K562 (cell line): Measurements from ENCODE around the gene ARHGAP12. TPM values are rescaled to one million over a fixed set of nuclear protein-coding genes. Genes with fewer than 3 reads are reported as not detected.
A peak's percentile ranks its signal among the peaks of the same experiment; 100 is the strongest.

Experiments
- ARID2 ChIP-seq: fragments of 450-650 bp; IDR thresholded peaks from 2 replicates; pipeline ENCODE4 v1.6.1; 2017; ENCODE audit warnings: antibody characterized with exemption, mild to moderate bottlenecking
- BRF1 ChIP-seq: IDR thresholded peaks from 3 replicates; pipeline ENCODE4 v1.6.1; 2011; ENCODE audit warnings: borderline replicate concordance, mild to moderate bottlenecking; ENCODE audit not compliant: insufficient read length; ENCODE audit errors: extremely low read depth
- CBX3 ChIP-seq, 2 experiments: IDR thresholded peaks; 1 replicate in 1 of 2; 2 replicates in 1 of 2; pipeline ENCODE4 v1.6.1; 2012; ENCODE audit warnings: inconsistent platforms in 2 of 2, low read length in 2 of 2, borderline replicate concordance in 1 of 2, control low read depth in 1 of 2
- ETV6 ChIP-seq, 3 experiments: fragments of 150-350 bp in 1 of 3; sonication (generic) in 1 of 3; formaldehyde crosslinking in 1 of 3; IDR thresholded peaks; 2 replicates each; pipeline versions ENCODE4 v1.6.1 to v1.8.0; 2014 to 2022; ENCODE audit warnings: borderline replicate concordance in 2 of 3, low read depth in 2 of 3, antibody characterized with exemption in 1 of 3, low read length in 1 of 3, mild to moderate bottlenecking in 1 of 3, missing genetic modification reagents in 1 of 3
- LARP7 ChIP-seq: fragments of 450-650 bp; IDR thresholded peaks from 2 replicates; pipeline ENCODE4 v1.6.1; 2016
- NBN ChIP-seq: fragments of 450-650 bp; IDR thresholded peaks from 2 replicates; pipeline ENCODE4 v1.6.1; 2016; ENCODE audit warnings: low read depth, mild to moderate bottlenecking
- SIX5 ChIP-seq, 2 experiments: IDR thresholded peaks; 2 replicates each; pipeline ENCODE4 v1.6.1; 2011; ENCODE audit warnings: low read length in 2 of 2, borderline replicate concordance in 1 of 2, low read depth in 1 of 2, mild to moderate bottlenecking in 1 of 2, moderate library complexity in 1 of 2; ENCODE audit not compliant: insufficient read depth in 1 of 2
- ZFP30 ChIP-seq: fragments of 250-450 bp; sonication (Bioruptor Pico); IDR thresholded peaks from 2 replicates; pipeline ENCODE4 v1.8.0; 2022; ENCODE audit warnings: moderate library complexity, mild to moderate bottlenecking, inconsistent platforms, borderline replicate concordance
- ZKSCAN8 ChIP-seq: fragments of 200-800 bp; sonication (Bioruptor generic); IDR thresholded peaks from 2 replicates; pipeline ENCODE4 v1.6.1; 2016; ENCODE audit warnings: missing genetic modification characterization, missing compliant biosample characterization
- ZNF165 ChIP-seq: fragments of 250-450 bp; sonication (Bioruptor Pico); IDR thresholded peaks from 2 replicates; pipeline ENCODE4 v1.4.0; 2020; ENCODE audit warnings: borderline replicate concordance
- ZNF561 ChIP-seq: fragments of 450-650 bp; formaldehyde crosslinking; conservative IDR thresholded peaks from 2 replicates; pipeline ENCODE4 v1.4.0; 2020; ENCODE audit warnings: mild to moderate bottlenecking, moderate library complexity
- ZNF589 ChIP-seq: fragments of 200-800 bp; sonication (Bioruptor generic); IDR thresholded peaks from 2 replicates; pipeline ENCODE4 v1.6.1; 2016; ENCODE audit warnings: low read depth, missing genetic modification characterization, missing compliant biosample characterization
- polyA plus RNA-seq, 8 experiments: library from polyadenylated mRNA; depleted of rRNA in 4 of 8; stranded (reverse) in 5 of 8; unstranded in 3 of 8; fragments of >200 nt; fragmentation: Nextera tagmentation in 2 of 8; fragmentation: Illumina TruSeq in 1 of 8; extraction: Ambion mirVana in 2 of 8; extraction: Trizol in 1 of 8; gene quantifications; 2 replicates each; pipeline versions ENCODE4 v1.2.1 to v1.2.3, GENCODE V29; 2011 to 2014; ENCODE audit warnings: inconsistent platforms in 1 of 8, missing spikeins in 1 of 8
- total RNA-seq, 7 experiments: library from RNA; depleted of rRNA in 6 of 7; stranded (reverse); fragments of >200 nt in 6 of 7; fragmentation: Illumina TruSeq in 2 of 7; extraction: Trizol in 2 of 7; gene quantifications; 2 replicates each; pipeline versions ENCODE4 v1.2.1 to v1.2.3, GENCODE V29; 2011 to 2021; ENCODE audit warnings: low replicate concordance in 1 of 7
- TF ChIP-seq, protein P1 (sequence below): fragments of 450-650 bp; IDR thresholded peaks from 2 replicates; pipeline ENCODE4 v1.6.1; 2016; ENCODE audit warnings: borderline replicate concordance
- TF ChIP-seq, protein P2 (sequence below): fragments of 250-450 bp; sonication (Bioruptor Pico); IDR thresholded peaks from 2 replicates; pipeline ENCODE4 v1.5.0; 2021; ENCODE audit warnings: mild to moderate bottlenecking, moderate library complexity
- TF ChIP-seq, protein P3 (sequence below): sonication (generic); formaldehyde crosslinking; IDR thresholded peaks from 2 replicates; pipeline ENCODE4 v1.8.0; 2022; ENCODE audit warnings: mild to moderate bottlenecking, missing genetic modification reagents

ARHGAP12 gene
- total and polyA plus RNA-seq, 9 of the 15 experiments (the other 6 are each of a cell fraction or from before 2014, with no cell fraction given) = 4.4 to 18.7 (median 10.1) TPM

DNA sequence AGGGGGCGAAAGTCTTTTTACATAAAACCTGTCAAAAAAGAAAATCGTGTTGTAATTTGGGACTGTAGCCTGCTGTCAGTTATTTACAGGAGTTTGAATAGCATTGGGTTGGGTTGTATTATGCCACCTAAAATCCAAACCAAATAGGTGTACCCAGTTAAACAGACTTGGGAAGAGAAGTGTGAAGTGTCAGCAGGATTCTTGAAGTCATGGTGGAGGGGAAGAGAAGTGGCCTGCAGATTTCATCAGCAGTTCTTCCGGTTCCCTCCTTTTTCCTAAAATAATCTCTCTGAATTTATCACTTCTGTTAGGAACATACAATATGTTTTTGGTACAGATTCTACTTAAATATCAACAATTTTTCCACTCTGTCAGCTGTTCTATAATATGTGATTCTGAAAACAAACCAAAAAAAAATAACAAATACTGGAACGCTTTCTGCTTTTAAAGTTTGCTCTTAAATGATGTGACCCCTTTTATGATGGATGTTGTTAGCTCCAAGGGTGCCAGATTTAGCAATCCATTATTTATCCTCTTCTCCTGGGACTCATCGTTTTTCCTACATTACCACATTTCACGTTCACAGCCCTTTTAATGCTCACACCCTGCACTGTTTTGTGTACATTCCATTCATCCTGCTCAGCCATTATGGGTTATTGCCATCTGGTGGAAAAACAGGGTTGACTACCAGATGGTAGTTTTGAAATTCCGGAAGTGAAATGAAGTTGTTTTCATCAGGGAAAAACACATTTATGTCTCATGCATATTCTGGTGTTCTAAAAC is 18.7 kb upstream of the ARHGAP12 start (continued):
- TF ChIP-seq ETV6 (IDR thresholded peaks at IDR 0.05; ENCODE audit: borderline replicate concordance in 1 of 2, low read depth in 2 of 2, low read length in 1 of 2) (0 out of 4 replicates have a peak, but pooled peaks of 1 of the 2 experiments have one; percentile 26), ETV6 (CRISPR knock-in tag; IDR thresholded peaks at IDR 0.05; ENCODE audit: borderline replicate concordance) (no peak), ZFP30 (CRISPR knock-in tag) (no peak), SIX5 (IDR thresholded peaks at IDR 0.05; ENCODE audit: borderline replicate concordance in 1 of 2, insufficient read depth in 1 of 2, low read depth in 1 of 2, low read length in 2 of 2) (no peak), LARP7 (no peak), ARID2 (peak; percentile 72; the same call in 1 of the 2 replicates), ZNF561 (CRISPR knock-in tag) (no peak), ZKSCAN8 (CRISPR knock-in tag) (no peak), ZNF165 (CRISPR knock-in tag) (no peak), ZNF589 (peak; percentile 78), CBX3 (IDR thresholded peaks at IDR 0.05; ENCODE audit: borderline replicate concordance in 1 of 2, low read length in 2 of 2) (no peak), BRF1 (no peak), NBN (0 out of 2 replicates have a peak, but pooled peaks have one; percentile 25)
- TF ChIP-seq, protein P1, sequence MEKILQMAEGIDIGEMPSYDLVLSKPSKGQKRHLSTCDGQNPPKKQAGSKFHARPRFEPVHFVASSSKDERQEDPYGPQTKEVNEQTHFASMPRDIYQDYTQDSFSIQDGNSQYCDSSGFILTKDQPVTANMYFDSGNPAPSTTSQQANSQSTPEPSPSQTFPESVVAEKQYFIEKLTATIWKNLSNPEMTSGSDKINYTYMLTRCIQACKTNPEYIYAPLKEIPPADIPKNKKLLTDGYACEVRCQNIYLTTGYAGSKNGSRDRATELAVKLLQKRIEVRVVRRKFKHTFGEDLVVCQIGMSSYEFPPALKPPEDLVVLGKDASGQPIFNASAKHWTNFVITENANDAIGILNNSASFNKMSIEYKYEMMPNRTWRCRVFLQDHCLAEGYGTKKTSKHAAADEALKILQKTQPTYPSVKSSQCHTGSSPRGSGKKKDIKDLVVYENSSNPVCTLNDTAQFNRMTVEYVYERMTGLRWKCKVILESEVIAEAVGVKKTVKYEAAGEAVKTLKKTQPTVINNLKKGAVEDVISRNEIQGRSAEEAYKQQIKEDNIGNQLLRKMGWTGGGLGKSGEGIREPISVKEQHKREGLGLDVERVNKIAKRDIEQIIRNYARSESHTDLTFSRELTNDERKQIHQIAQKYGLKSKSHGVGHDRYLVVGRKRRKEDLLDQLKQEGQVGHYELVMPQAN = no peak
- TF ChIP-seq, protein P2, sequence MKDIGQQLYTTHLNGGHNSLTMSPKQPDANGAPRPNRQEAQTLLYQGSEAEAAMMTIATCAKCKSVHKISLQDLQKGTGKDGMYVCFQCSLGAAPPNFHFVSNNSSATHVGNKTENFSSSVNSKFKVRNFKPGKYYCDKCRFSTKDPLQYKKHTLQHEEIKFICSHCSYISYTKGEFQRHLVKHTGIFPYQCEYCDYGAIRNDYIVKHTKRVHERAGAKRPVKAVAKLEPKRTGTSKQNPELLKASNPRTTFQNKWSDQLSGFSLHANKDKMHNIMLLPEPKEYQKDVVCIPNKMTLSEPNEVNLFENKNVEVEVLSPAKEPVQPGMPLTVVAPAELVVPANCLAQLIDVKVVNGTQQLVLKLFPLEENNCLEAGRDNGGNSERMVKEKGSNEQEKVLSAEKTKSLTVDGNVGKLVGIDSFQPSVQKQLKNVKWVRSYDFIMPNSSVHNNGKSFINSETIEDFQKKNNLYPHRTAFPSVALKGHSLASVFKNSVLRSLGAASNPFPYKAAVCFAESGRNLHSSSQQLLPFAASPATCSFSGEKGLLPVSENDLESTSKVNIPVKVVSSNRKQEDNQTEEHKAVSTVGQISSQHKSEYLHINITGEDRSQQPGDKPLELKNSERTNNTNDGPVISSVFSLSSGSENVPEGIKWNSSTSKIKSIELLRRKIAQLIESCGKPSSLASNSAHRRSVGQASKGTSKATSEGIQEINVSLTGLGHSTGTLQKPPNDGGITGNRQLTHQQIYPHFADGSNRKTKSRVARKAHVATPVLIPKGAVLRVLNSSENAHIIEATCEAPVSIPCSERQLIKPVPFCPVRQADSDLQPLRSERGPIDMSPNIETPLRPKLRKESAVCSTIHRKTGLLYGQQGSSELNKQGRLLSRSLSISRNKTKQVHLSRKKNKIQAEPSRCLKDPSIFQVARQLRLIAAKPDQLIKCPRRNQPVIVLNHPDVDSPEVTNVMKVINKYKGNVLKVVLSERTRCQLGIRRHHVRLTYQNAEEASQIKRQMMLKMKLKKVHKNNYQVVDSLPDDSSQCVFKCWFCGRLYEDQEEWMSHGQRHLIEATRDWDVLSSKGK (CRISPR knock-in tag) = no peak
- TF ChIP-seq, protein P3, sequence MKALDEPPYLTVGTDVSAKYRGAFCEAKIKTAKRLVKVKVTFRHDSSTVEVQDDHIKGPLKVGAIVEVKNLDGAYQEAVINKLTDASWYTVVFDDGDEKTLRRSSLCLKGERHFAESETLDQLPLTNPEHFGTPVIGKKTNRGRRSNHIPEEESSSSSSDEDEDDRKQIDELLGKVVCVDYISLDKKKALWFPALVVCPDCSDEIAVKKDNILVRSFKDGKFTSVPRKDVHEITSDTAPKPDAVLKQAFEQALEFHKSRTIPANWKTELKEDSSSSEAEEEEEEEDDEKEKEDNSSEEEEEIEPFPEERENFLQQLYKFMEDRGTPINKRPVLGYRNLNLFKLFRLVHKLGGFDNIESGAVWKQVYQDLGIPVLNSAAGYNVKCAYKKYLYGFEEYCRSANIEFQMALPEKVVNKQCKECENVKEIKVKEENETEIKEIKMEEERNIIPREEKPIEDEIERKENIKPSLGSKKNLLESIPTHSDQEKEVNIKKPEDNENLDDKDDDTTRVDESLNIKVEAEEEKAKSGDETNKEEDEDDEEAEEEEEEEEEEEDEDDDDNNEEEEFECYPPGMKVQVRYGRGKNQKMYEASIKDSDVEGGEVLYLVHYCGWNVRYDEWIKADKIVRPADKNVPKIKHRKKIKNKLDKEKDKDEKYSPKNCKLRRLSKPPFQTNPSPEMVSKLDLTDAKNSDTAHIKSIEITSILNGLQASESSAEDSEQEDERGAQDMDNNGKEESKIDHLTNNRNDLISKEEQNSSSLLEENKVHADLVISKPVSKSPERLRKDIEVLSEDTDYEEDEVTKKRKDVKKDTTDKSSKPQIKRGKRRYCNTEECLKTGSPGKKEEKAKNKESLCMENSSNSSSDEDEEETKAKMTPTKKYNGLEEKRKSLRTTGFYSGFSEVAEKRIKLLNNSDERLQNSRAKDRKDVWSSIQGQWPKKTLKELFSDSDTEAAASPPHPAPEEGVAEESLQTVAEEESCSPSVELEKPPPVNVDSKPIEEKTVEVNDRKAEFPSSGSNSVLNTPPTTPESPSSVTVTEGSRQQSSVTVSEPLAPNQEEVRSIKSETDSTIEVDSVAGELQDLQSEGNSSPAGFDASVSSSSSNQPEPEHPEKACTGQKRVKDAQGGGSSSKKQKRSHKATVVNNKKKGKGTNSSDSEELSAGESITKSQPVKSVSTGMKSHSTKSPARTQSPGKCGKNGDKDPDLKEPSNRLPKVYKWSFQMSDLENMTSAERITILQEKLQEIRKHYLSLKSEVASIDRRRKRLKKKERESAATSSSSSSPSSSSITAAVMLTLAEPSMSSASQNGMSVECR (CRISPR knock-in tag) = no peak
